ENCODE results near the gene IFI6. TPM values are rescaled to one million over a fixed set of nuclear protein-coding genes. Genes with fewer than 3 reads are reported as not detected.

IFI6 gene
- total and polyA plus RNA-seq, 2 of the 4 experiments (the other 2 are of a cell fraction), result 7.3 to 16.8 TPM

DNA sequence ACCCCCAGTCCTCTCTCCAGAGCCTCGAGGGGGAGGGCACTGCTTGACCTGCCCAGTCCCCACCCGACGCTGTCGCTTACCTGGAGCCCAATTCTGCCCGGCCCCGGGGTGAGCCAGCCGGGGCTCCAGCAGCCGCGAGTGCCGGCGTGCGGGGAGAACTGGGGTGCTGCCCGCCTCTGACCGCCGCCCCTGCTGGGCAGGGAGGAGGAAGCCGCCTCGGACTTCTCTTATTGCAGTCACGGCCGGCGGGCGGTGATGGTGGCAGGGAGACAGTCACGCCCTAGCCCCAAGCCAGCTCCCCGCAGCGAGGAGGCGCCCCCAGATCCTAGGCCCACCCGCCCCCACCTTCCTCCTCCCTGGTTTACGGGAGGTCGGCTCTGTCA is 37.0 kb downstream of the IFI6 start, which contains the start of gene FGR:
Gene FGR, minus strand, starts transcription at position 201 of the 383 bp plus-strand sequence. CDS start 11,269 bp downstream, outside the sequence.
- Histone ChIP-seq H3K4me3 (ENCODE audit: insufficient read depth, low read depth, low read length) (peak within 1 kb of the TSS; percentile 2; the same call in 1 of the 2 replicates), H3K4me1 (ENCODE audit: control insufficient read depth, insufficient read depth, low read length) (no peaks in the 10 kb centered on the region), H3K4ac (ENCODE audit: low read depth, low read length) (no peak within 1 kb of the TSS), H3K9me3 (ENCODE audit: control insufficient read depth, insufficient read depth, low read length) (no peaks in the 10 kb centered on the region), H4K8ac (ENCODE audit: low read depth in 2 of 2, low read length in 2 of 2) (no peak within 1 kb of the TSS), H4K5ac (ENCODE audit: low read depth, low read length) (no peak within 1 kb of the TSS), H3K27ac (ENCODE audit: insufficient read depth, low read length) (no peak within 1 kb of the TSS), H2AK5ac (ENCODE audit: low read depth, low read length) (no peak within 1 kb of the TSS), H3K23ac (ENCODE audit: low read depth, low read length) (no peak within 1 kb of the TSS; the same call in 1 of the 2 replicates), H2BK5ac (ENCODE audit: low read depth, low read length, poor library complexity, severe bottlenecking) (no peak within 1 kb of the TSS), H3K56ac (ENCODE audit: extremely low read depth, insufficient read depth, low read length) (no peak within 1 kb of the TSS), H3K18ac (ENCODE audit: low read depth, low read length) (no peak within 1 kb of the TSS), H3K79me1 (ENCODE audit: low read depth in 1 of 2, low read length in 2 of 2) (no peaks in the 10 kb centered on the region), H4K20me1 (ENCODE audit: insufficient read depth, low read length) (no peaks in the 10 kb centered on the region), H3K36me3 (ENCODE audit: control insufficient read depth, insufficient read depth, low read length) (no peaks in the 10 kb centered on the region), H3K27me3 (ENCODE audit: control insufficient read depth, insufficient read depth, low read length) (peaks cover 48% of the 10 kb centered on the region), H3K9ac (ENCODE audit: low read depth, low read length) (no peak within 1 kb of the TSS), H4K91ac (ENCODE audit: insufficient read depth, low read depth, low read length) (no peak within 1 kb of the TSS), H2BK120ac (ENCODE audit: low read depth, low read length) (no peak within 1 kb of the TSS), H2BK20ac (ENCODE audit: low read depth, low read length) (no peak within 1 kb of the TSS), H3K9me1 (ENCODE audit: insufficient read depth, low read length) (no peaks in the 10 kb centered on the region), H3K4me2 (ENCODE audit: low read depth, low read length) (no peak within 1 kb of the TSS; the same call in 1 of the 2 replicates), H2BK15ac (ENCODE audit: low read depth, low read length) (no peak within 1 kb of the TSS), H2AK9ac (replicated peaks; ENCODE audit: low read depth, low read length, poor library complexity) (peak within 1 kb of the TSS; percentile 55), H2AFZ (replicated peaks; ENCODE audit: low read length, poor library complexity) (peak within 1 kb of the TSS; percentile 85), H3K14ac (replicated peaks; ENCODE audit: low read depth, low read length) (no peak within 1 kb of the TSS)
- ChIA-PET POLR2A (ENCODE audit: unreplicated experiment) (no interaction called here), CTCF (no interaction called here)
- intact Hi-C loops (cut with micrococcal nuclease), result no loop called here
- whole genome bisulfite sequencing, 2 experiments (ENCODE audit: extremely low coverage in 2 of 2, insufficient read length in 1 of 2), result 12% methylated on average over 9 of the region's 28 CpGs; no CpG with 5 or more reads in 1 of the 2 experiments
- dilution Hi-C loops (cut with HindIII; ENCODE audit: low sequenced_read_pairs, unreplicated experiment), result no loop called here
- DNase-seq, result no peak
- ATAC-seq (ENCODE audit: low read depth), result no peak
- TF ChIP-seq, protein P1, sequence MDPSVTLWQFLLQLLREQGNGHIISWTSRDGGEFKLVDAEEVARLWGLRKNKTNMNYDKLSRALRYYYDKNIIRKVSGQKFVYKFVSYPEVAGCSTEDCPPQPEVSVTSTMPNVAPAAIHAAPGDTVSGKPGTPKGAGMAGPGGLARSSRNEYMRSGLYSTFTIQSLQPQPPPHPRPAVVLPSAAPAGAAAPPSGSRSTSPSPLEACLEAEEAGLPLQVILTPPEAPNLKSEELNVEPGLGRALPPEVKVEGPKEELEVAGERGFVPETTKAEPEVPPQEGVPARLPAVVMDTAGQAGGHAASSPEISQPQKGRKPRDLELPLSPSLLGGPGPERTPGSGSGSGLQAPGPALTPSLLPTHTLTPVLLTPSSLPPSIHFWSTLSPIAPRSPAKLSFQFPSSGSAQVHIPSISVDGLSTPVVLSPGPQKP (IDR thresholded peaks at IDR 0.05; ENCODE audit: borderline replicate concordance, low read depth, low read length), result no peak
- no peak for TF ChIP-seq POLR2A (IDR thresholded peaks at IDR 0.05; ENCODE audit: low read depth, low read length)
- no peak for TF ChIP-seq SMC3 (IDR thresholded peaks at IDR 0.05; ENCODE audit: low read depth, low read length)
- TF ChIP-seq, protein P2, sequence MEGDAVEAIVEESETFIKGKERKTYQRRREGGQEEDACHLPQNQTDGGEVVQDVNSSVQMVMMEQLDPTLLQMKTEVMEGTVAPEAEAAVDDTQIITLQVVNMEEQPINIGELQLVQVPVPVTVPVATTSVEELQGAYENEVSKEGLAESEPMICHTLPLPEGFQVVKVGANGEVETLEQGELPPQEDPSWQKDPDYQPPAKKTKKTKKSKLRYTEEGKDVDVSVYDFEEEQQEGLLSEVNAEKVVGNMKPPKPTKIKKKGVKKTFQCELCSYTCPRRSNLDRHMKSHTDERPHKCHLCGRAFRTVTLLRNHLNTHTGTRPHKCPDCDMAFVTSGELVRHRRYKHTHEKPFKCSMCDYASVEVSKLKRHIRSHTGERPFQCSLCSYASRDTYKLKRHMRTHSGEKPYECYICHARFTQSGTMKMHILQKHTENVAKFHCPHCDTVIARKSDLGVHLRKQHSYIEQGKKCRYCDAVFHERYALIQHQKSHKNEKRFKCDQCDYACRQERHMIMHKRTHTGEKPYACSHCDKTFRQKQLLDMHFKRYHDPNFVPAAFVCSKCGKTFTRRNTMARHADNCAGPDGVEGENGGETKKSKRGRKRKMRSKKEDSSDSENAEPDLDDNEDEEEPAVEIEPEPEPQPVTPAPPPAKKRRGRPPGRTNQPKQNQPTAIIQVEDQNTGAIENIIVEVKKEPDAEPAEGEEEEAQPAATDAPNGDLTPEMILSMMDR (conservative IDR thresholded peaks at IDR 0.05; ENCODE audit: low read depth, low read length), result no peak
- TF ChIP-seq CEBPB (IDR thresholded peaks at IDR 0.05; ENCODE audit: low read depth, low read length), result no peak
- TF ChIP-seq RCOR1 (IDR thresholded peaks at IDR 0.05; ENCODE audit: insufficient replicate concordance, low read length), result no peak
- no peak for TF ChIP-seq CHD1 (IDR thresholded peaks at IDR 0.05; ENCODE audit: low read depth, low read length)
- BruUV-seq (replicated peaks), result no TSS peak
- in situ Hi-C loops (cut with MboI; ENCODE audit: low sequenced_read_pairs), result no loop called here
